ENCODE results near the gene TTC19.
"Not testable (repeated sequence)": the region's sequence is repeated elsewhere in the genome, so short reads cannot be mapped to it uniquely, and the experiment has no call there.

The TTC19 gene

GRCh38 chr17:15973016-15973415, 26.6 kb upstream of the TTC19 start:
- DNase-seq = no peak

GRCh38 chr17:15973834-15974233, 25.8 kb upstream of the TTC19 start:
- no peak for DNase-seq

- DNase-seq = no peak
Observed at GRCh38 chr17:15977894-15978293, 21.7 kb upstream of the TTC19 start.

- DNase-seq = no peak
Observed at GRCh38 chr17:15978606-15979005, 21.0 kb upstream of the TTC19 start.

GRCh38 chr17:15979013-15979412, 20.6 kb upstream of the TTC19 start:
- DNase-seq = not testable (repeated sequence)

GRCh38 chr17:15981208-15981607, 18.4 kb upstream of the TTC19 start:
- DNase-seq = no peak

- DNase-seq = no peak
Observed at GRCh38 chr17:15981646-15982580, 17.7 kb upstream of the TTC19 start.

- no peak for DNase-seq
Observed at GRCh38 chr17:15996322-15996721, 3.3 kb upstream of the TTC19 start.

GRCh38 chr17:15998031-15998562, 1.5 kb upstream of the TTC19 start:
- no peak for DNase-seq

GRCh38 chr17:15999974-16000827, 577 bp downstream of the TTC19 start:
- DNase-seq = peak; percentile 31

GRCh38 chr17:16001226-16001897, 1.7 kb downstream of the TTC19 start:
- no peak for DNase-seq

- no peak for DNase-seq
Observed at GRCh38 chr17:16002708-16003260, 3.2 kb downstream of the TTC19 start.

GRCh38 chr17:16003841-16004240, 4.2 kb downstream of the TTC19 start:
- no peak for DNase-seq

GRCh38 chr17:16005636-16006035, 6.0 kb downstream of the TTC19 start:
- DNase-seq = no peak

- no peak for DNase-seq
Observed at GRCh38 chr17:16007439-16007838, 7.8 kb downstream of the TTC19 start.

- DNase-seq = no peak
Observed at GRCh38 chr17:16013943-16014407, 14.4 kb downstream of the TTC19 start.

GRCh38 chr17:16019347-16019746, 19.7 kb downstream of the TTC19 start:
- no peak for DNase-seq

- no peak for DNase-seq
Observed at GRCh38 chr17:16023881-16024280, 24.3 kb downstream of the TTC19 start.

- DNase-seq = no peak
Observed at GRCh38 chr17:16025202-16025601, 25.6 kb downstream of the TTC19 start.

- no peak for DNase-seq
Observed at GRCh38 chr17:16026895-16027294, 27.3 kb downstream of the TTC19 start.

GRCh38 chr17:16027708-16028584, 28.3 kb downstream of the TTC19 start:
- peak; percentile 63 for DNase-seq
